SK-N-SH (cell line): ENCODE data around the gene MRM2. TPM values are rescaled to one million over a fixed set of nuclear protein-coding genes. Genes with fewer than 3 reads are reported as not detected.

ENCODE experiments used
- CTCF ChIA-PET: fragments of 300-600, 350-600 bp; formaldehyde crosslinking; extraction: SDS; loops from one replicate; lab custom pipeline; 2021; lab: Yijun Ruan, JAX
- POLR2A ChIA-PET: fragments of 350-600 bp; sonication (Branson Sonifier 250); formaldehyde crosslinking; extraction: SDS; loops from one replicate; lab custom pipeline; 2020; ENCODE audit warnings: antibody characterized with exemption, inconsistent platforms; lab: Yijun Ruan, JAX
- DNase-seq: peaks from one replicate; pipeline ENCODE4 v3.0.0; 2012
- H2AFZ ChIP-seq: fragments of 200-600 bp; sonication (generic); 2 replicates; pipeline ENCODE4 v1.8.1; 2016; ENCODE audit warnings: antibody characterized with exemption, mild to moderate bottlenecking, low read depth
- H3F3A ChIP-seq: fragments of 200-600 bp; sonication (generic); replicated peaks from 2 replicates; pipeline ENCODE3; 2016; ENCODE audit warnings: antibody characterized with exemption, mild to moderate bottlenecking; ENCODE audit not compliant: insufficient read depth
- H3K27ac ChIP-seq, 2 experiments: fragments of 200-500 bp in 1 of 2; fragments of 200-600 bp in 1 of 2; sonication (Bioruptor generic) in 1 of 2; sonication (generic), shearing (Covaris generic) in 1 of 2; 2 replicates each; pipeline versions ENCODE4 v1.5.1 to v1.6.1; 2014 to 2016; ENCODE audit warnings: low read depth in 2 of 2, inconsistent platforms in 1 of 2, low read length in 1 of 2, mild to moderate bottlenecking in 1 of 2, mixed read lengths in 1 of 2
- H3K27me3 ChIP-seq: fragments of 200-600 bp; sonication (generic), shearing (Covaris generic); 2 replicates; pipeline ENCODE4 v1.6.1; 2016; ENCODE audit warnings: mixed run types; ENCODE audit not compliant: insufficient read depth
- H3K36me3 ChIP-seq, 2 experiments: fragments of 200-500 bp in 1 of 2; fragments of 200-600 bp in 1 of 2; sonication (Bioruptor generic) in 1 of 2; sonication (generic) in 1 of 2; replicated peaks in 1 of 2; 2 replicates each; pipeline versions ENCODE3 to v1.5.1; 2014 to 2016; ENCODE audit warnings: low read length in 1 of 2, mild to moderate bottlenecking in 1 of 2; ENCODE audit not compliant: insufficient read depth in 2 of 2, control insufficient read depth in 1 of 2
- H3K4me1 ChIP-seq, 2 experiments: fragments of 200-500 bp in 1 of 2; fragments of 200-600 bp in 1 of 2; sonication (Bioruptor generic) in 1 of 2; sonication (generic), shearing (Covaris generic) in 1 of 2; 2 replicates each; pipeline versions ENCODE4 v1.5.1 to v1.6.1; 2014 to 2016; ENCODE audit warnings: low read depth in 1 of 2, low read length in 1 of 2, mixed run types in 1 of 2; ENCODE audit not compliant: insufficient read depth in 2 of 2, control insufficient read depth in 1 of 2
- H3K4me2 ChIP-seq: fragments of 200-600 bp; sonication (generic), shearing (Covaris generic); 2 replicates; pipeline ENCODE4 v1.6.1; 2017; ENCODE audit warnings: mixed run types
- H3K4me3 ChIP-seq, 2 experiments: fragments of 200-500 bp in 1 of 2; fragments of 200-600 bp in 1 of 2; sonication (Bioruptor generic) in 1 of 2; sonication (generic), shearing (Covaris generic) in 1 of 2; 2 replicates each; pipeline versions ENCODE4 v1.5.1 to v1.8.1; 2014 to 2016; ENCODE audit warnings: low read depth in 2 of 2, inconsistent platforms in 1 of 2, low read length in 1 of 2, mild to moderate bottlenecking in 1 of 2, mixed read lengths in 1 of 2, moderate library complexity in 1 of 2
- H3K79me2 ChIP-seq: fragments of 200-600 bp; sonication (generic); 2 replicates; pipeline ENCODE4 v1.8.1; 2017; ENCODE audit warnings: mild to moderate bottlenecking; ENCODE audit not compliant: insufficient read depth
- H3K9ac ChIP-seq: fragments of 200-600 bp; sonication (generic); 2 replicates; pipeline ENCODE4 v1.6.1; 2017; ENCODE audit warnings: mixed run types
- H3K9me2 ChIP-seq: fragments of 200-600 bp; sonication (generic); 2 replicates; pipeline ENCODE4 v1.6.1; 2017; ENCODE audit warnings: mixed run types
- H3K9me3 ChIP-seq: fragments of 200-600 bp; sonication (generic); 2 replicates; pipeline ENCODE4 v1.6.1; 2017; ENCODE audit warnings: mixed run types, mild to moderate bottlenecking, moderate library complexity
- H4K20me1 ChIP-seq: fragments of 200-600 bp; sonication (generic); 2 replicates; pipeline ENCODE4 v1.6.1; 2017; ENCODE audit warnings: mild to moderate bottlenecking, mixed run types; ENCODE audit not compliant: insufficient read depth
- CTCF ChIP-seq: fragments of 200-600 bp; sonication (generic); IDR thresholded peaks from 2 replicates; pipeline ENCODE4 v1.6.1; 2017; ENCODE audit warnings: antibody characterized with exemption, mild to moderate bottlenecking, moderate library complexity
- GATA2 ChIP-seq: sonication (generic); formaldehyde crosslinking; IDR thresholded peaks from 2 replicates; pipeline ENCODE4 v1.5.0; 2020; ENCODE audit warnings: mild to moderate bottlenecking, missing genetic modification reagents
- IRF3 ChIP-seq: fragments of 150-350 bp; IDR thresholded peaks from 2 replicates; pipeline ENCODE4 v1.6.1; 2016; ENCODE audit warnings: mild to moderate bottlenecking, low read depth, low read length
- MAX ChIP-seq: IDR thresholded peaks from 2 replicates; pipeline ENCODE4 v1.4.0; 2012; ENCODE audit warnings: low read depth
- MEF2A ChIP-seq: IDR thresholded peaks from 2 replicates; pipeline ENCODE4 v1.4.0; 2012; ENCODE audit warnings: low read depth, borderline replicate concordance
- MXI1 ChIP-seq: IDR thresholded peaks from 2 replicates; pipeline ENCODE4 v1.6.1; 2012; ENCODE audit warnings: mild to moderate bottlenecking, low read depth, low read length, improper control_type of control experiment
- PBX3 ChIP-seq: IDR thresholded peaks from 2 replicates; pipeline ENCODE4; 2012
- POLR2AphosphoS5 ChIP-seq: IDR thresholded peaks from 2 replicates; pipeline ENCODE4 v1.6.1; 2012; ENCODE audit warnings: low read depth, low read length
- REST ChIP-seq: IDR thresholded peaks from 2 replicates; pipeline ENCODE4 v1.6.1; 2012; ENCODE audit warnings: mild to moderate bottlenecking, low read depth, low read length, moderate library complexity
- SIN3A ChIP-seq: IDR thresholded peaks from 2 replicates; pipeline ENCODE4 v1.6.1; 2012; ENCODE audit warnings: low read depth, mild to moderate bottlenecking, low read length, moderate library complexity, borderline replicate concordance
- USF2 ChIP-seq: fragments of 150-350 bp; IDR thresholded peaks from 2 replicates; pipeline ENCODE4 v1.6.1; 2017; ENCODE audit warnings: antibody characterized with exemption, low read length, low read depth, borderline replicate concordance
- ZBTB33 ChIP-seq: IDR thresholded peaks from 2 replicates; pipeline ENCODE4 v1.4.0; 2012; ENCODE audit warnings: low read depth, borderline replicate concordance
- WGBS: methylation state at CpG from one replicate; pipeline ENCODE4 v1.1.6; 2017; ENCODE audit warnings: low lambda C conversion rate; 5-methylcytosine and 5-hydroxymethylcytosine counted together
- polyA plus RNA-seq, 3 experiments: library from polyadenylated mRNA; depleted of rRNA; stranded (reverse); fragments of >200 nt; gene quantifications; 2 replicates each; pipeline ENCODE4 v1.2.3, GENCODE V29; 2012

Gene MRM2
- polyA plus RNA-seq, 1 of the 3 experiments (the other 2 are of a cell fraction): 30.7 TPM

- Histone ChIP-seq H3K9me2 (no peaks in the 10 kb centered on the region), H4K20me1 (peaks cover 12% of the 10 kb centered on the region; the same call in 1 of the 2 replicates), H3K4me1 (no peaks in the 10 kb centered on the region), H3F3A (no peaks in the 10 kb centered on the region), H3K9ac (no peak overlapping the region), H3K9me3 (no peaks in the 10 kb centered on the region), H3K36me3 (peaks cover 27 to 63% of the 10 kb centered on the region in 2 experiments), H3K4me2 (no peak overlapping the region), H3K79me2 (peaks cover 26% of the 10 kb centered on the region; the same call in 1 of the 2 replicates), H3K27ac (no peak overlapping the region), H3K27me3 (no peaks in the 10 kb centered on the region), H2AFZ (no peak overlapping the region), H3K4me3 (no peak overlapping the region)
- TF ChIP-seq MEF2A: no peak
- no peak for TF ChIP-seq POLR2AphosphoS5
- TF ChIP-seq PBX3: no peak
- TF ChIP-seq SIN3A: no peak
- TF ChIP-seq USF2: no peak
- TF ChIP-seq ZBTB33: no peak
- TF ChIP-seq IRF3: no peak
- no peak for TF ChIP-seq GATA2 (CRISPR knock-in tag)
- WGBS: 94% methylated on average over 17 of the region's 17 CpGs
- POLR2A ChIA-PET: no interaction called here
- CTCF ChIA-PET: interaction anchor here (0.8 to 1.1 kb wide), 2 partner anchors 12 to 557 kb away, joined by 3 read pairs; no protein-coding TSS in a partner anchor
- DNase-seq: no peak
These were observed 21.1 kb downstream of the MRM2 start for GRCh38 chr7:2220954-2221353.

- H3K36me3 ChIP-seq: peaks cover 26 to 64% of the 10 kb centered on the region in 2 experiments
- WGBS: 96% methylated on average over 12 of the region's 16 CpGs
- TF ChIP-seq REST: no peak
- no peak for TF ChIP-seq MXI1
- no peak for TF ChIP-seq MAX
- no peak for TF ChIP-seq SIN3A
- no peak for TF ChIP-seq CTCF
- TF ChIP-seq PBX3: no peak
These were observed 21.5 kb downstream of the MRM2 start for GRCh38 chr7:2220506-2220905.

More at GRCh38 chr7:2220506-2220905, 21.5 kb downstream of the MRM2 start:
- no peak for DNase-seq
- ChIA-PET POLR2A (no interaction called here), CTCF (interaction anchor here (1.1 kb wide), 1 partner anchor 11 kb away, joined by 3 read pairs; no protein-coding TSS in a partner anchor)
- no peak overlapping the region for H3K4me2 ChIP-seq
- H3K4me3 ChIP-seq: no peak overlapping the region
- no peak overlapping the region for H3K9ac ChIP-seq
- no peaks in the 10 kb centered on the region for H3K9me3 ChIP-seq
- no peaks in the 10 kb centered on the region for H3K27me3 ChIP-seq
- no peaks in the 10 kb centered on the region for H3K4me1 ChIP-seq
- H2AFZ ChIP-seq: no peak overlapping the region
- H3K79me2 ChIP-seq: peaks cover 23% of the 10 kb centered on the region; the same call in 1 of the 2 replicates
- H3F3A ChIP-seq: no peaks in the 10 kb centered on the region
- H4K20me1 ChIP-seq: peaks cover 12% of the 10 kb centered on the region; the same call in 1 of the 2 replicates
- H3K9me2 ChIP-seq: no peaks in the 10 kb centered on the region
- no peak overlapping the region for H3K27ac ChIP-seq
